Memory B cell (primary cell): ENCODE data around the gene EXOSC2.

Experiments used
- ATAC-seq: fragments of 150-1000 bp; cut with Tn5 transposase; 2 replicates; pipeline ENCODE4 v1.10.0; 2021; ENCODE audit warnings: low read depth, mild to moderate bottlenecking, moderate library complexity
- DNase-seq, 2 donors: peaks; one replicate each; pipeline ENCODE4 v3.0.0; 2022; ENCODE audit warnings: low spot score in 2 of 2
- H3K27ac Mint-ChIP-seq: one replicate; pipeline ENCODE4 v1.8.0; 2022; ENCODE audit warnings: mild to moderate bottlenecking, moderate library complexity, mixed read lengths
- H3K27me3 Mint-ChIP-seq: one replicate; pipeline ENCODE4 v1.8.0; 2022; ENCODE audit warnings: mixed read lengths
- H3K36me3 Mint-ChIP-seq: one replicate; pipeline ENCODE4 v1.8.0; 2022; ENCODE audit warnings: mild to moderate bottlenecking, mixed read lengths
- H3K4me1 Mint-ChIP-seq: one replicate; pipeline ENCODE4 v1.8.0; 2022; ENCODE audit warnings: mixed read lengths
- H3K4me3 Mint-ChIP-seq: one replicate; pipeline ENCODE4 v1.8.0; 2022; ENCODE audit warnings: mild to moderate bottlenecking, moderate library complexity, mixed read lengths
- H3K9me3 Mint-ChIP-seq: one replicate; pipeline ENCODE4 v1.8.0; 2022; ENCODE audit warnings: mixed read lengths

Gene EXOSC2

GRCh38 chr9:130718562-130718961 is 25.0 kb downstream of the EXOSC2 start:
- H3K4me3 Mint-ChIP-seq: no peak overlapping the region
- no peak overlapping the region for H3K27ac Mint-ChIP-seq
- H3K4me1 Mint-ChIP-seq: peaks cover 31% of the 10 kb centered on the region
- ATAC-seq (no peak), DNase-seq (no peak)
- H3K36me3 Mint-ChIP-seq: peaks cover 5% of the 10 kb centered on the region
- H3K9me3 Mint-ChIP-seq: no peaks in the 10 kb centered on the region
- no peaks in the 10 kb centered on the region for H3K27me3 Mint-ChIP-seq

GRCh38 chr9:130720762-130721161 is 27.2 kb downstream of the EXOSC2 start:
- H3K9me3 Mint-ChIP-seq: no peaks in the 10 kb centered on the region
- no peak for ATAC-seq
- H3K27me3 Mint-ChIP-seq: no peaks in the 10 kb centered on the region
- DNase-seq: no peak
- H3K4me1 Mint-ChIP-seq: peaks cover 17% of the 10 kb centered on the region
- H3K36me3 Mint-ChIP-seq: peaks cover 5% of the 10 kb centered on the region
- H3K4me3 Mint-ChIP-seq: no peak overlapping the region
- no peak overlapping the region for H3K27ac Mint-ChIP-seq

- H3K36me3 Mint-ChIP-seq: peaks cover 11% of the 10 kb centered on the region
- no peaks in the 10 kb centered on the region for H3K27me3 Mint-ChIP-seq
- peaks cover 3% of the 10 kb centered on the region for H3K9me3 Mint-ChIP-seq
- DNase-seq (no peak), ATAC-seq (no peak)
- no peak overlapping the region for H3K4me3 Mint-ChIP-seq
- H3K4me1 Mint-ChIP-seq: peaks cover 11% of the 10 kb centered on the region
- no peak overlapping the region for H3K27ac Mint-ChIP-seq
These were observed 35.1 kb downstream of the EXOSC2 start for GRCh38 chr9:130728721-130729120.

GRCh38 chr9:130729145-130729544 is 35.6 kb downstream of the EXOSC2 start:
- no peak for ATAC-seq
- no peaks in the 10 kb centered on the region for H3K27me3 Mint-ChIP-seq
- peaks cover 11% of the 10 kb centered on the region for H3K4me1 Mint-ChIP-seq
- no peak overlapping the region for H3K4me3 Mint-ChIP-seq
- no peak for DNase-seq
- H3K27ac Mint-ChIP-seq: no peak overlapping the region
- peaks cover 11% of the 10 kb centered on the region for H3K36me3 Mint-ChIP-seq
- H3K9me3 Mint-ChIP-seq: peaks cover 3% of the 10 kb centered on the region

GRCh38 chr9:130731355-130731754 is 37.8 kb downstream of the EXOSC2 start:
- H3K4me3 Mint-ChIP-seq: no peak overlapping the region
- H3K9me3 Mint-ChIP-seq: peaks cover 3% of the 10 kb centered on the region

GRCh38 chr9:130732136-130732535 is 38.6 kb downstream of the EXOSC2 start:
- Mint-ChIP-seq H3K9me3 (peaks cover 3% of the 10 kb centered on the region), H3K4me3 (no peak overlapping the region), H3K27me3 (no peaks in the 10 kb centered on the region), H3K27ac (no peak overlapping the region), H3K36me3 (peaks cover 16% of the 10 kb centered on the region), H3K4me1 (peaks cover 17% of the 10 kb centered on the region)
- no peak for DNase-seq
- no peak for ATAC-seq

More at GRCh38 chr9:130731355-130731754, 37.8 kb downstream of the EXOSC2 start:
- DNase-seq (no peak), ATAC-seq (no peak)
- Mint-ChIP-seq H3K4me1 (peaks cover 17% of the 10 kb centered on the region), H3K27ac (no peak overlapping the region), H3K36me3 (peaks cover 16% of the 10 kb centered on the region), H3K27me3 (no peaks in the 10 kb centered on the region)

GRCh38 chr9:130732793-130733221 is 39.2 kb downstream of the EXOSC2 start:
- H3K36me3 Mint-ChIP-seq: peaks cover 16% of the 10 kb centered on the region

GRCh38 chr9:130735566-130735965 is 42.0 kb downstream of the EXOSC2 start:
- H3K4me3 Mint-ChIP-seq: no peak overlapping the region
- H3K36me3 Mint-ChIP-seq: peaks cover 7% of the 10 kb centered on the region
- no peaks in the 10 kb centered on the region for H3K9me3 Mint-ChIP-seq
- DNase-seq (no peak), ATAC-seq (no peak)
- no peak overlapping the region for H3K27ac Mint-ChIP-seq
- H3K27me3 Mint-ChIP-seq: no peaks in the 10 kb centered on the region
- peaks cover 12% of the 10 kb centered on the region for H3K4me1 Mint-ChIP-seq

More at GRCh38 chr9:130732793-130733221, 39.2 kb downstream of the EXOSC2 start:
- H3K9me3 Mint-ChIP-seq: peaks cover 2% of the 10 kb centered on the region
- peaks cover 17% of the 10 kb centered on the region for H3K4me1 Mint-ChIP-seq
- no peak overlapping the region for H3K27ac Mint-ChIP-seq
- no peaks in the 10 kb centered on the region for H3K27me3 Mint-ChIP-seq
- DNase-seq: no peak
- ATAC-seq: no peak
- no peak overlapping the region for H3K4me3 Mint-ChIP-seq

- Mint-ChIP-seq H3K27me3 (no peaks in the 10 kb centered on the region), H3K36me3 (peaks cover 5% of the 10 kb centered on the region), H3K4me3 (no peak overlapping the region), H3K4me1 (peaks cover 11% of the 10 kb centered on the region), H3K9me3 (no peaks in the 10 kb centered on the region), H3K27ac (no peak overlapping the region)
- DNase-seq: no peak
- ATAC-seq: no peak
These were observed 43.3 kb downstream of the EXOSC2 start for GRCh38 chr9:130736834-130737233.

GRCh38 chr9:130738281-130738680 is 44.7 kb downstream of the EXOSC2 start:
- DNase-seq: no peak
- Mint-ChIP-seq H3K27ac (no peak overlapping the region), H3K36me3 (peaks cover 5% of the 10 kb centered on the region), H3K27me3 (no peaks in the 10 kb centered on the region), H3K4me3 (no peak overlapping the region), H3K4me1 (peaks cover 11% of the 10 kb centered on the region), H3K9me3 (no peaks in the 10 kb centered on the region)
- no peak for ATAC-seq

- ATAC-seq: no peak
- H3K27me3 Mint-ChIP-seq: no peaks in the 10 kb centered on the region
- H3K27ac Mint-ChIP-seq: no peak overlapping the region
These were observed 45.5 kb downstream of the EXOSC2 start for GRCh38 chr9:130739081-130739480.

GRCh38 chr9:130740218-130741023 is 46.8 kb downstream of the EXOSC2 start:
- Mint-ChIP-seq H3K27ac (no peak overlapping the region), H3K9me3 (no peaks in the 10 kb centered on the region), H3K36me3 (peaks cover 3% of the 10 kb centered on the region), H3K4me1 (peaks cover 8% of the 10 kb centered on the region), H3K27me3 (no peaks in the 10 kb centered on the region), H3K4me3 (no peak overlapping the region)
- ATAC-seq (no peak), DNase-seq (no peak)

More at GRCh38 chr9:130739081-130739480, 45.5 kb downstream of the EXOSC2 start:
- Mint-ChIP-seq H3K4me3 (no peak overlapping the region), H3K4me1 (peaks cover 11% of the 10 kb centered on the region), H3K9me3 (no peaks in the 10 kb centered on the region), H3K36me3 (peaks cover 5% of the 10 kb centered on the region)
- no peak for DNase-seq

- no peaks in the 10 kb centered on the region for H3K27me3 Mint-ChIP-seq
- no peaks in the 10 kb centered on the region for H3K9me3 Mint-ChIP-seq
- H3K36me3 Mint-ChIP-seq: no peaks in the 10 kb centered on the region
- ATAC-seq: no peak
- peaks cover 5% of the 10 kb centered on the region for H3K4me1 Mint-ChIP-seq
- no peak overlapping the region for H3K27ac Mint-ChIP-seq
- DNase-seq: no peak
- no peak overlapping the region for H3K4me3 Mint-ChIP-seq
These were observed 47.4 kb downstream of the EXOSC2 start for GRCh38 chr9:130741024-130741305.

GRCh38 chr9:130741831-130742449 is 48.4 kb downstream of the EXOSC2 start:
- DNase-seq: no peak
- no peak overlapping the region for H3K4me3 Mint-ChIP-seq
- no peak overlapping the region for H3K27ac Mint-ChIP-seq
- peaks cover 3% of the 10 kb centered on the region for H3K4me1 Mint-ChIP-seq
- H3K27me3 Mint-ChIP-seq: no peaks in the 10 kb centered on the region
- peaks cover 3% of the 10 kb centered on the region for H3K9me3 Mint-ChIP-seq
- no peak for ATAC-seq
- peaks cover 3% of the 10 kb centered on the region for H3K36me3 Mint-ChIP-seq

- DNase-seq (no peak), ATAC-seq (no peak)
- Mint-ChIP-seq H3K9me3 (peaks cover 3% of the 10 kb centered on the region), H3K36me3 (peaks cover 3% of the 10 kb centered on the region), H3K4me3 (no peak overlapping the region), H3K27me3 (no peaks in the 10 kb centered on the region), H3K27ac (no peak overlapping the region), H3K4me1 (peaks cover 4% of the 10 kb centered on the region)
These were observed 50.1 kb downstream of the EXOSC2 start for GRCh38 chr9:130743656-130744055.
